ENCODE measurements around the gene GALNT9. TPM values are rescaled to one million over a fixed set of nuclear protein-coding genes. Genes with fewer than 3 reads are reported as not detected.

GALNT9 gene
- total RNA-seq, 1 donor, result not detected

DNA sequence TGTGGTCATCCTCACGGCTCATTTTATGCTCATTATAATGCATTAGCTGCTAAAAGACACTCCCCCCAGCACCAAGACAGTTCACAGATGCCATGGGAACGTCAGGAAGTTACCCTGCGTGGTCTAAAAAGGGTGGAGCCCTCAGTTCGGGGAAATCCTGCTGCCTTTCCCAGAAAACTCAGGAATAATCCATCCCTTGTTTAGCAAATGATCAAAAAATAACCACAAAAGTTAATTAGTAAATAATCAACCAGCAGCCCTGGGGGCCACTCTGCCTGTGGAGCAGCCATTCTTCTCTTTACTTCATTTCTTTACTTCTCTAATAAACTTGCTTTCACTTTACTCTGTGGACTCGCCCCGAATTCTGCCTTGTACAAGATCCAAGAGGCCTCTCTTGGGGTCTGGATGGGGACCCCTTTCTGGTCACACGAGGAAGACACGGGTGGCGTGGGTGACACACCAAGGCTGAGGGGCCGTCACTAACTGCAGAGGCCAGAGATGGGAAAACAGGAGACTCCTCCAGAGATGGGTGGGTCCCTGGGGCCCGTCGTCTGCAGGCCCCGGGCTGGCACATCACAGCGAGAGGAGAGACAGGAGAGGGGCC is 119.7 kb downstream of the GALNT9 start:
- DNase-seq (ENCODE audit: low read depth), result no peak
- no peak for TF ChIP-seq CTCF (IDR thresholded peaks at IDR 0.05; ENCODE audit: insufficient read depth, low read depth, low read length)
- H3K4me3 ChIP-seq (ENCODE audit: low read depth, low read length), result no peak overlapping the region

- DNase-seq (ENCODE audit: low read depth), result no peak
- no peak for TF ChIP-seq CTCF (IDR thresholded peaks at IDR 0.05; ENCODE audit: insufficient read depth, low read depth, low read length)
- H3K4me3 ChIP-seq (ENCODE audit: low read depth, low read length), result no peak overlapping the region
These were observed 121.1 kb downstream of the GALNT9 start for GRCh38 chr12:132208153-132208823.

DNA sequence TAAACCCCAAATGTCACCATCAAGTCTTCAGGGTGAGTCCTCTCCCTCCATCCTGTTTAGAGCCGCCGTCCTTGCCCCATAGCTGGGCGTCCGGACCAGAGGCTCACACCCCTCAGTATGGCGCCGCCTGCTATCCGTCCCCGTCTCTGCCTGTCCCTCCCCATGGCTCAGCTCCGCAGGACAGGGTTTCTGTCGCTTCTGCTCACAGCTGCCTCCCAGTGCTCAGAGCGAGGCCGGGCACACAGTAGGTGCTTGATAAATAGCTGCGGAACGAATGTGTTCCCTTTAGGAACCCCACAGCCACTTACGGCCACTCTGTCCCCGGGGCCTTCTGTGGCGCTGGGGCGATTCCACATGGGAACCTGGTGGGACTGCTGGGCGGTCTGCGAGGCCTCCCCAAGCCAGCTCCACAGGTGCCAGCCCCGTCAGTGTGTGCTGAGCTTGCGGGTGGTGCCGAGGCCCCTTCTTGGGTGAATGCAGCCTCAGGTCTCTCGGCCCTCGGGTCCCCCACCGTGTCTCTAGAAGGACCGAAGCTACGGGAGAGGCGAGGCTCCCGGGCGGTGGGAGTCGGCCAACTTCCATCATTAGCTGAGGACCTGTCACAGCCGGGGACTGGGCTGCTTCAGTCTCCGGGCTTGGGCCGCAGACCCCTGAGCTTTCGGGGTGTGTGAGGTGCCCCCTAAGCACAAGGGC is 122.2 kb downstream of the GALNT9 start:
- H3K4me3 ChIP-seq (ENCODE audit: low read depth, low read length), result no peak overlapping the region
- DNase-seq (ENCODE audit: low read depth), result no peak
- no peak for TF ChIP-seq CTCF (IDR thresholded peaks at IDR 0.05; ENCODE audit: insufficient read depth, low read depth, low read length)

DNA sequence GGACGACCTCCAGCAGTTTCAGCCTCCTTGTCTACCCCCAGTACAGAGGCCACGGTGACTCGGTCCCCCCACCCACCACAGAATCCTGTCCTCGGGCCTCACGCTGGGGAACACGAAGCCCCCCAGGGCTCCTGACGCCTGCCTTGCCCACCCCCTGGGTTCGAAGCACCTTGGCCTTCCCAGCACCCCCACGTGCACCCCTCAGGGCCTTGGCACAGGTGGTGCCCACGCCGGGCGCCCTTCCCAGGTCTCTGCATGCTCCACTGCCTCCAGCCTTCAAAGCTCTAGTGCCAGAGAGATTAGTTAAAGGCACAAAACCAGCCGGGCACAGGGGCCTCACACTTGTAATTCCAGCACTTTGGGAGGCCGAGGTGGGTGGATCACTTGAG is 123.3 kb downstream of the GALNT9 start:
- no peak for TF ChIP-seq CTCF (IDR thresholded peaks at IDR 0.05; ENCODE audit: insufficient read depth, low read depth, low read length)
- no peak overlapping the region for H3K4me3 ChIP-seq (ENCODE audit: low read depth, low read length)
- no peak for DNase-seq (ENCODE audit: low read depth)

- DNase-seq (ENCODE audit: low read depth), result no peak
- TF ChIP-seq CTCF (IDR thresholded peaks at IDR 0.05; ENCODE audit: insufficient read depth, low read depth, low read length), result no peak
- no peak overlapping the region for H3K4me3 ChIP-seq (ENCODE audit: low read depth, low read length)
These were observed 123.9 kb downstream of the GALNT9 start for GRCh38 chr12:132205271-132206045.

- DNase-seq (ENCODE audit: low read depth), result no peak
These were observed 124.6 kb downstream of the GALNT9 start for GRCh38 chr12:132204793-132205270.

More at GRCh38 chr12:132204793-132205270, 124.6 kb downstream of the GALNT9 start:
- H3K4me3 ChIP-seq (ENCODE audit: low read depth, low read length), result no peak overlapping the region
- no peak for TF ChIP-seq CTCF (IDR thresholded peaks at IDR 0.05; ENCODE audit: insufficient read depth, low read depth, low read length)
